ENCODE data around the gene SIRT5.

The SIRT5 gene

DNA sequence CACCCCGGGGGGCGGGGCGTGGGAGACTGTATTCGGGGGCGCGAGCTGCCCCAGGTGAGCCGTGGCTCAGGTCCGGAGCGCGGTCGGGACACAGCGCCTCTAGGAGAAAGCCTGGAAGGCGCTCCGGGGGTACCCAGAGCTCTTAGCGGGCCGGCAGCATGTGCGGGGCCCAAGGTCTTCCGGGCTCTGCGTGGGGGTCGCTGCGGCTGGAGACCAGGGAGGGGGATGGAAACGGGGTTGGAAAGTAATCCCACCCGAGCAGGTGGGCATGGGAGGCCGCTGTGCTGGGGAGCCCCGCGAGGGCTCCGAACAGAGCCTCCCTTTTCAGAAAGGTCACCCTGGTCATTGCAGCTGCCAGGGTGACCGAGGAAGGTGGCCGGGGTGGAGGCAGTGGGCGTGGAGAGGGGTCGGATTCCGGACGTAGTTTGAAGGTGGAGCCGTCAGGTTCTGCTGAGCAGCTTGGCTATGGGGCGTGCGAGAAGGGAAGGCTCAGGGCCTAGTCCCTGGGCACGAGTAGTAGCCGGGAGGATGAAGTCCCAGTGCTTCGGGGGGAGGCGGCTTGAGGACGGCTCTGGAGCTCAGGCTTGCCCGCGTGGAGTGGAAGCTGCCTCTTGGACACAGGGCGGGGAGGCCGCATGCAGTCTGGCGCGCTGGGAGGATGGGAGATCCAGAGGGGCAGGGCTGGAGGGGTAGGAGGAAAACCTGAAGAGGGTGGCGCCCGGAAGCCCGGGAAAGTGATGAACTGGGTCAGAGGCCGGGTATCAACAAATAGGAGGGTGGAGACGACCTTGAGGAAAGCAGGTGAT lies at the start of gene SIRT5:
Gene SIRT5 (plus strand): TSS at position 31 of the 806 bp plus-strand sequence. CDS start 9,510 bp downstream, outside the sequence.
- DNase-seq: peak; percentile 98

DNA sequence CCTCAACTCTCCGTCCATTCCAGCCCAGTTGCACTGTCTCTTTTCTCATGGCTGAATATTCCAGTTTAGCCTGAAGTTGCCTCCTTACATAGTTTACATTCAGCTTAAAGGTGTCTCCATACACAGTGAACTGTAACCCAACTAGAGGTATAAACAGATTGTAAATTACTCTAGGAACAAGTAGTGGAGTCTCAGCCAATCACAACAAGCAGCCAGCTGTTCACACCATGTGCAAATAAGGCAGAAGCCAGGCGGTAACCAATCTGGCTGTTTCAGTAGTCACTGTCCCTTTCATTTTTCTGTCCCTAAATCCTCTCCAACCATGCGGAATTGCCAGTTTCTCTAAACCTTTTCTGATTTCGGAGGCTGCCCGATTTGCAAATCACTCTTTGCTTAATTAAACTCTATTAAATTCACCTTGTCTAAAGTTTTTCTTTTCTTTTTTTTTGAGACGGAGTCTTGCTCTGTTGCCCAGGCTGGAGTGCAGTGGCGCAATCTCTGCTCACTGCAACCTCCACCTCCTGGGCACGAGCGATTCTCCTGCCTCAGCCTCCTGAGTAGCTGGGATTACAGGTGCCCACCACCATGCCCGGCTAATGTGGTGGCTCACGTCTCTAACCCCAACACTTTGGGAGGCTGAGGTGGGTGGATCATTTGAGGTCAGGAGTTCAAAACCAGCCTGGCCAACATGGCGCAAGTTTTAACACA lies 49.4 kb upstream of the SIRT5 start:
- DNase-seq: no peak

DNA sequence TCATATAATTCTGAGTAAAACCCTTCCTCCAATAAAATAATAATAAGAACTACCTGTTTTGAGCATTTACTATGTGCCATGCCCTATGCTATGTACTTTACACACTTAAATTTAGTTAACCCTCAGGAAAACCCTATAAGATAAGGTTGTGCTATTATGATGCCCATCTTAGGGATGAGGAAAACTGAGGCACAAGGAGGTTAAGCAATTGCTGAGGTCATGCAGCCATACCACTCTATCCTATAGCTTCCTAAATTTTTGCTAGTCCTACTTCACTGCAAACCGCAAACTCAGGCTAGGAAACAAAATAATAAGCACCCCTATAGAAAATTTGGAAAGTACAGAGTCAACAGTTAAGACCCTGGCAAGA lies 48.1 kb upstream of the SIRT5 start:
- no peak for DNase-seq

DNA sequence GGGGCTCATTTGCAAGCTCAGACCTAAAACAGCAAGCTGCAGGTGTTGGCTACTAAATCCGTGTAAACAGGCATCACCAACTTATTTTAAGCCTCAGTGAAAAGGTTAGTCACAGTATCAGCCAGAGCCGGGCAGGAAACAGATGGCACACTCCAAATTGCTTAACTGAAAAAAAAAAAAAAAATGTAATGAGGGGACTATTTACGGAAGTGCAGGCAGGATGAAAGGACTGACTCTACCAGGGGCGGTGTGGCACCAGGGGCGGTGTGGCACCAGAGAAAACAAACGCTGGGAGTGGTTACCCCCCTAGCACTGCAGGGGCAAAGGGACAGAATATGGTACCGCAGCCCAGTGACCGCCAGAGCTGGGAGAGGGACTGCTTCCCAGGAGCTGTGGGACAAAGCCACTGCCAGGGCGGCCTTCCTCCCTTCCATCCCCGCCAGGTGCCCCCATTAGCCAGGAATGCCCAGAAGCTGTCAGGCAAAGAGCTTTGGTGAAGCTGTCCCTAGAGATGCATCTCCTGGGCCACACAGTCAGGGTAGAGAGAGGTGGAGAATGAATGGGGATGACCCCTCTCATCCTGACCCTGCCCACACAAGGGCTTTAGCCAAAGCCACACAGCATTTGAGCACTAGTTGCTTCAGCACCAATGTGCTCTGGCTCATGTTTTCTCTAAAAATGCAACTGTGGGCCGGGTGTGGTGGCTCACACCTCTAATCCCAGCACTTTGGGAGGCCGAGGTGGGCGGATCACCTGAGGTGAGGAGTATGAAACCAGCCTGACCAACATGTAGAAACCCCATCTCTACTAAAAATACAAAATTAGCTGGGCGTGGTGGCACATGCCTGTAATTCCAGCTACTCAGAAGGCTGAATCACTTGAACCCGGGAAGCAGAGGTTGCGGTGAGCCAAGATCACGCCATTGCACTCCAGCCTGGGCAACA lies 47.4 kb upstream of the SIRT5 start:
- peak; percentile 78 for DNase-seq

DNA sequence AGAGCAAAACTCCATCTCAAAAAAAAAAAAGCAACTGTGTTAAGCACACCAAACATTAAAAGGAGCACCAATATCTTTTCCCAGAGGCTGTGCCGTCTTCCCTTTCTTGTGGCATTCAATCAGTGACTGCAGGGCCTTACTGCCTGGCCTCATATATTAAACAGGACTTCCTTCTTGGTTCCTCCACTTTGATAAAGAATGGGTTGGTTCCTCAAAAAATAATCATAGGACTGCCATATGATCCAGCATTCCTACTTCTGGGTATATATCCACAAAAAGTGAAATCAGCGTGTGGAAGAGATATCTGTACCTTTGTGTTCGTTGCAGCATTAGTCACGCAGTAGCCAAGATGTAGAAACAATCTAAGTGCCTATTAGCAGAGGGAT lies 46.7 kb upstream of the SIRT5 start:
- no peak for DNase-seq

DNA sequence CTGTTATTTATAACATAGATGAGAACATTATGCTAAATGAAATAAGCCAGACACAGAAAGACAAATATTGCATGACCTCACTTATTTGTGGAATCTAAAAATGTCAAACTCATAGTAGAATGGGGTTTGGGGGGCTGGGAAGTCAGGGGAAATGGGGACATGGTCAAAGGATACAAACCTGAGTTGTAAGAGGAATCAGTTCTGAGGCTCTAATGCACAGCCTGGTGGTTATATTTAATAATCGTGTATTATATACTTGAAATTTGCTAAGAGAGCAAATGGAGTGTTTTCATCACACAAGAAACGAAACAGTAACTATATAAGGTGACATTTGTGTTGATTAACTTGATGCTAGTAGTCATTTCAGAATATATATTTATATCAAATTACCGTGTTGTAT lies 46.2 kb upstream of the SIRT5 start:
- DNase-seq: no peak

DNA sequence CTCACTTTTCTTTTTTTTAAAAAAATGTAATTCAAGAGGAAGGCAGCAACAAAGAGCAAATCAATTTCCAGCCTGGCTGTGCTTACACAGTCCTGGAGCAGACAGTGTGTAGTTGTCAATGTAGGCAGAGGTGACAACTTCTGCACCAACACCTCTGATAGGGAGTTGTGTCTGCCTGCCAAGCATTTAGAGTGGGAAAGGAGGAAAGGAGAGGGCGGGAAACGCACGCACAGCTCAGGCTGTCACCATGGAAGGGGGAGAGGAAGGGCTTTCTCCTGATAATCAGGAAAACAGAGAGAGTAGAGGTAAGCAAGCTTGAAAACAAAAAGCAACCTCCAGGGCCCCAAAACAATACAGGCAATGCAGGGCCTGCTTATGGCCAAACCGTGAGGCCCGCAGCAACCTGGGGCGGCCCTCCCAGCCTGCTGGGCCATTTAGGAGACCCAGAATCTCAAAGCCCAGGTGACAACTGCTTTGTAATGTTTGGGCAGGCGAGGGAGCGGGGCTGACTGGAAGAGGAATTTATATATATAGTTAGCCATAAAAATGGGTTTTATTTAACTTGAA lies 45.5 kb upstream of the SIRT5 start:
- DNase-seq: no peak

DNA sequence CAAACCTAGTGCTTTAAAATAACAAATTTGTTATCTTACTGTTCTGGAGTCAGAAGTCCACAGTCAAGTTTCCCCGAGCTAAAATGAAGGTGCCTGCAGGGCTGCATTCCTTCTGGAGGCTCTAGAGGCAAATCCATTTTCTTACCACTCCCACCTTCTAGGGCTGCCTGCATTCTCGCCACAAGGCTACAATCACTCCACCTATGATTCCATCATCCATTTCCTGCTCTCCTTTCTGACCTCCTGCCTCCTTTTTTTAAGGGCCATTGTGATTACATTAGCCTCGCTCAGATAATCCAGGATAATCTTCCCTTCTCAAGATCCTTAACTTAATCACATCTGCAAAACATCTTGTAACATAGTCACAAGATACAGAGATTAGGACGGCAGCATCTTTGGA lies 42.4 kb upstream of the SIRT5 start:
- DNase-seq: no peak

DNA sequence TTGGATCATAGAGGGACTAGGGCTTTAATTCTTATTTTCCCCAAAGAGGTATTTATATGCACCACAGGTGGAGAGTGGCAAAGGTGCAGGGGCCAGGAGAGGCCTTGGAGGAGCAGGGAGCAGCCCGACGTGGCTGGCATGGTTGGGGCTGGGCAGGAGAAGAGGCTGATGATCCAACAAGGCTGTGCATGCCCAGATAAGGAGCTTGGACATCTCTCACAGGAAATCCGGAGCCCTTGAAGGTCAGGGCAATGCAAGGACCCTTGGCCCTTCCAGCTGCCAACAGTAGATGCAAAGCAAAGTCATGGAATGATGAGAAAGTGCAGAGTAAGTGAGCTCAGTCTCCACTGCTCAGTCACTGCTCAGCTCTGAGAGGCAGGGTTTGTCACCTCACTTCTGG lies 39.9 kb upstream of the SIRT5 start:
- no peak for DNase-seq

DNA sequence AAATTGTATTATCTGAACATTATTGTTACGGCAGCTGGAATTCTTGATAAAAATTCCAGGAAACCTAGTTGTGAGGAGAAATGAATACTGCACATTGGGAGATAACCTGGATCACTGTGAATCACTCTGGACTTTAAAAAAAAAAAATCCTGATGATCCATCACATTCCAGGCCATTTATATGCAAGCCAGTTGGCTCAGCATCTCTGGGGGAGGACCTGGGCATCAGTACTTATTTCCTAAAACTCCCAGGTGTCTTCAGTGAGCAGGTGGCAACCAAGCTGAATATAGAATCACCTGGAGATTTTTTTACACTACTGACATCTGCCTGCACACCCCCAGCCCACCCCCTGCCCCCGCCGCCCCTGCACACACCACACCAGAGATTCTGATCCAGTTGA lies 39.1 kb upstream of the SIRT5 start:
- DNase-seq: no peak

DNA sequence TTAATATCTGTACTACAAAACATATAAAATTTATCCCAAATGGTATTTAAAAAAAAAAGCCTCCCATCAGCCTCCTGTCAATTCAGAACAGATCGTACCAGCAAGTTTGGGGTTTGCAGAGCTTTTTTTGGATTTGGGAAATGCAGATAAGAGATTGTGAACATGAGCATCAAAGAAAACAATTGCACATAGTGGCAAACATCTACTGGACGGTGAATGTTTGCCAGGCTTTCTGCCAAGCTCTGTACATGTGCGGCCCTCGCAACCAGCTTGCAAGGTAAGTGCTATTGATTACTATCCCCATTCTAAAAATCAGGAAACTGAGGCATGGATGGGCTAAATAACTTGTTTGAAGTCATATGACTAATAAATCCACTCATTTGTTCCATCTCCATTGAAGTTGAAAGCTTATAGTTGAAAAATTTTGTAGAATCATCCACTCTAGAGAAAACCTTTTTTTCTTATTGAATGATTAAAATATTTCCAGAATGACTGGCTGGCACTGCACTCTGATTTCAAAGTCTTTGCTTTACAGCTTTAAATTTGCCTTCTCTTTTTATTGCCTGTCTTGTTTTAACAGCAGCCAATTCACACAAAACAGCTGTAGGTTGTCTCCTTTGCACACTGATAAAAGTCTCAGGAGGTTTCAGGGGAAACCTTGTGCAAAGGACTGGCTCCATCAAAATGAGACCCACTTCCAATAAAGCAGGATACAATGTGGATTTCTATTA lies 37.4 kb upstream of the SIRT5 start:
- no peak for DNase-seq

DNA sequence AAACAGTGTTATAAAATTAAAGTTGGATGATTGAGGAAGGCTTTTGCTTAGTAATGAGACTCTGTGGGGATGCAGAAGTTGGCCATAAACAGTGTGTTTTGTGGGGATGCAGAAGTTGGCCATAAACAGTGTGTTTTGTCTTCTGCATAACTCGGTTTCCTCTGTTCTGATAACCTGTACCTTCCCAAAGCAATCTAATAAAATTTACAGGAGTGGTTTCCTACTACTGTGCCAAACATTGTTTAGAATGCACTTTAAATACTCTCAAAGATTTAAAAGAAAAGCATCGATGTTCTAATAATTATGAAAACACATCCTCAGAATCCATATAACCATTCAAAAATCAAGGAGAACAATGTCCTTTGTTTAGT lies 36.9 kb upstream of the SIRT5 start:
- no peak for DNase-seq

DNA sequence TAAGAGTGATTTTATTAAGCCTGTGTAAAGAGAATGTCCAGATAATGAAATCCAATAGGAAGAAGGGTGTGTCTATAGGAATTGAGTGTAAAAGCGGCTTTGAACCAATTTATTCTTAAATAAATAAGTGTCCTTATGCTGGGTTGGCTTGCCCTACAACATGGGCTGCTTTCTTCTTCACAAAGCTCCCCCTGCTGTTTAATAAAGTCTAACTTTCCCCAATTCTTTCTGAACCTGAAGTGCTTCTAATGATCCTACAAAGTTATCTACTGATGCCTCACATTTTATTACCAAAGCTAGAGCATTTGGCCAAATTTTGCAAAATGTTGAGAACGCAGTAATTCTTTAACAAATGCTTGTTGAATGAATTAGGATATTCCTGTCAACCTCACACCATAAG lies 36.3 kb upstream of the SIRT5 start:
- peak; percentile 6 for DNase-seq

DNA sequence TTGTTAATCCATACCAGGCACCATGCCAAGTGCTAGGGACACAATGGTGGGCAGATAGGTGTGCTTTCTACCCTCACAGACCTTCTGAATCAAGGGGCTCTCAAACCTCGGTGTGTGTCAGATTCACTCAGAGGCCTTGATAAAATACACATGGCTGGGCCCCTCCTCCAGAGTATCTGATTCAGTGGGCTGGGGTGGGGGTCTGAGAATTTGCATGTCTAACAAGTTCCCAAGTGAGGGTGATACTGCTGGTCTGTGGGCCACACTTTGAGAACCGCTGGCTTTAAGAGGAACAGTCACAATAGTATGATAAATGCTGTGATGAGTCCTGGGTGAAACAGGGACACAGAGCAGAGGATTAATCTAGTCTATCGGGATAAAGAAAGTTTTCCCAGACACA lies 35.8 kb upstream of the SIRT5 start:
- no peak for DNase-seq

DNA sequence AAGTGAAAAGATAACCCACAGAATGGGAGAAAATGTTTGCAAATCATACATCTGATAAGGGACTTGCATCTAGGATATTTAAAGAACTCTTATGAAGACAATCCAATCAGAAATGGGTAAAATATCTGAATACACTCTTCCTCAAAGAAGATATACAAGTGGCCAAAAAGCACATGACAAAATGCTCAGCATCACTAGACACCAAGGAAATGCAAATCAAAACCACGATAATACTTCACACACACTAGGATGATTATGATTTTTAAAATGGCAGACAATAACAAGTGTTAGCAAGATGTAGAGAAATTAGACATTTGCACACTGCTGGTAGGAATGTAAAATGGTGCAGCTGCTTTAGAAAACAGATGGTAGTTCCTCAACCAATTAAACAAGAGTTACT lies 34.8 kb upstream of the SIRT5 start:
- no peak for DNase-seq

DNA sequence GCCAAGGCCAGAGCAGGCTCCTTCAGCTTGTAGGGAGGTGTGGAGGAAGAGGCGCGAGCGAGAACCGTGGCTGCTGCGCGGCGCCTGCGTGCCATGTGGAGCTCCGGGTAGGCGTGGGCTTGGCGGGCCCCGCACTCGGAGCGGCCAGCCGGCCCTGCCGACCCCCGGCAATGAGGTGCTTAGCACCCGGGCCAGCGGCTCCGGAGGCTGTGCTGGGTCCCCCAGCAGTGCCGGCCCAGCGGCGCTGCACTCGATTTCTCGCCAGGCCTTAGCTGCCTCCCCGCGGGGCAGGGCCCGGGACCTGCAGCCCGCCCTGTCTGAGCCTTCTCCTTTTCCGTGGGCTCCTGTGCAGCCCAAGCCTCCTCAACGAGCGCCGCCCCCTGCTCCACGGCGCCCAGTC lies 32.9 kb upstream of the SIRT5 start:
- no peak for DNase-seq

DNA sequence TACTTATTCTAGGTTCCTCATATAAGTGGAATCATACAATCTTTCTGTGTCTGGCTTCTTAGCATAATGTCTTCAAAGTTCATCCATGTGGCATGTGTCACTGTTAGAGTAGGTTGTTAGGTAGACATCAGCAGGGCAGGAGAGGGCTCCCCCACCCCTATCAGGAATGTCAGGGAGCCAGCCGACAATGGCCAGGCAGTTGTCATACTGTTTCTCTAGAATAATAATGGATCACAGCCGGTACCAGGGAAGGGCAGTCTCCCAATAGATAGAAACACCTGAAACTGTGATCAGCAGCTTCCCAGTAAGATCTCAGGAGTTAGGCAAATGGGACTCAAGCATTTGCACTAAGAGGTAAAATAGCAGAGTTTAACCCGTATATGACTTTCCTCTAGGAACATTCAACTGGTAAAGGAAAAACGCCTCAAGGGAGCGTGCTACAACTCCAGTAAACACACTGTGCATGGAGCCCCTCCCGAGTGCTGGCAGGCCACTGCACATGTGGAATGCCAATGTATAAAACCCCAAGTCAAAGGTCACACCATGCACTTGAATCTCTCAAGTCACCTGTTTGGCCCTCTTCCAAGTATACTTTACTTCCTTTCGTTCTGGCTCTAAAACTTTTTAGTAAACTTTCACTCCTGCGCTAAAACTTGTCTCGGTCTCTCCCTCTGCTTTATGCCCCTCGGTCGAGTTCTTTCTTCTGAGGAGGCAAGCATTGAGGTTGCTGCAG lies 29.8 kb upstream of the SIRT5 start:
- DNase-seq: no peak

DNA sequence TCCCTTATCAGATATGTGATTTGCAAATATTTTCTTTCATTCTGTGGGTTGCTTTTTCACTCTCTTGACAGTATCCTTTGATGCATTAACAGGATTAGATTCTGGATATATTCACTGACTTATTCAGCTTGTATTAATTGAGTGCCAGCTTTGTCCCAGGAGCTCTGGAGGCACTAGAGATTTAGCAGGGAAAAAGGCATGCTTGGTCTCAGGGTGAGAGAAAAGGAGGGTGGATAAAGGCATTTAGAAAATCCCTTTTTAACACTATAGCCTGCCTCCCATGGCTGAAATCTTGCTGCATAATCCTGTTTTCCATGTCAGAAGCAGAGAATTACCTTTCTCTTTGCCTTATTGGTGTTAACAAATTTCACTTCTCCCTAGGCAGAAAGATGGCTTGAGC lies 28.5 kb upstream of the SIRT5 start:
- no peak for DNase-seq

DNA sequence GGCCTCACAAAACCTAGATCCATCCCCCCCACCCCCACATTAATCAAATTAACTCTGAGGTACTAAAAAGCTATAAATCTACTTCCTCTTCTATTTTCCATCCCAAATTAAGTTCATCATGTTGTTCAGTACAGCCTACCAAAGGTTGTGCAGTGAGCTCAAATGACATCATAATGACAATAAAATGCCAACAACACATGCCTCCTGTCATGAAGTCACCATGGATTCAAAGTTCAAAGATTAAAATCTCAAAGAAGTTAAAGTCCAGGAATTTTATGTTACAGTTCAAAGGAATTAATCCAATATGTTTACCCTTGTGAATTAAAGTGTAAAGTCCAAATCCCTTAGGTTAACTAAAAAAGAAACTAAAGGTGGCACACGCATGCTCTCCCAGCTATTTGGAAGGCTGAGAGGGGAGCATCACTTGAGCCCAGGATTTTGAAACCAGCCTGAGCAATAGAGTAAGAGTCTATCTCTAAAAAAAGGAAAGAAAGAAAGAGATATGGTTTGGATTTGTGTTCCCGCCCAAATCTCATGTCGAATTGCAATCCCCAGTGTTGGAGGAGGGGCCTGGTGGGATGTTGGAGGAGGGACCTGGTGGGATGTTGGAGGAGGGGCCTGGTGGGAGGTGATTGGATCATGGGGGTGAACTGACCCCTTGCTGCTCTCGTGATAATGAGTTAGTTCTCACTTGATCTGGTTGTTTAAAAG lies 25.7 kb upstream of the SIRT5 start:
- DNase-seq: no peak

DNA sequence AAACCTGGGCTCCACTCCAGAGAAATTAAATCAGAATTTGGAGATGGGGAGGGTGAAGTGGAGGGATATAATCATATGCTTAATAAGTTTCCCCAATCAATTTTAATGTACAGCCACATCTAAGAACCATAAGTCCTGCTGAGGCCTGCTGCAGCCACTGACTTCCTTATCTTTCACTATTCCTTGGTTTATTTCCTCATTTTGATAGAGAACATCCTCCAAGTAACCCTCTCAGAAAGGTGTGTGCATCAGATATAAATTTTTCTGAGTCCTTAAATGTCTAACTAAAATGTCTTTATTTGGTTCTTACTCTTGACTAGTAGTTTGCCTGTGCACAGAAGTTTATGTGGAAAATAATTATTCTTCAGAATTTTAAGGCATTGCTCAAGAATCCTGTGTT lies 23.7 kb upstream of the SIRT5 start:
- DNase-seq: no peak

DNA sequence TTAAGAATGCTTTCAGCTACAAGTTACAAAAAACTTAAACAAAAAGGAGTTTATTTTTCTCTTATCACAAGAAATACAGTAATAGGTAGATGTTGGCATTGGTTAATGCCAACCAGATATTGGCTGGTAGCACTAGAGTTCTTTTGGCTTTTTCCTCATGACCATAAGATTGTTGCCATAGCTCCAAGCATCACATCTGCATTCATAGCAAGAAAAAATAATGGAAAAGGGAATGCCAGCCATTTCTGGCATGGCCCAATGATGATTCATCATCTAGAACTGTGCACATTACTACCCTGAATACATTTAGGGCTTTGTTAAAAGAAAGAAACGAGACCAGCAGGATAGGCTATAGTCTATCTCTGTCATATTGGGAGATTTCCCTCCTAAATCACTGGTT lies 20.8 kb upstream of the SIRT5 start:
- no peak for DNase-seq
